ENCODE results near the gene HSPA4.
A peak's percentile ranks its signal among the peaks of the same experiment; 100 is the strongest.

The HSPA4 gene

DNA sequence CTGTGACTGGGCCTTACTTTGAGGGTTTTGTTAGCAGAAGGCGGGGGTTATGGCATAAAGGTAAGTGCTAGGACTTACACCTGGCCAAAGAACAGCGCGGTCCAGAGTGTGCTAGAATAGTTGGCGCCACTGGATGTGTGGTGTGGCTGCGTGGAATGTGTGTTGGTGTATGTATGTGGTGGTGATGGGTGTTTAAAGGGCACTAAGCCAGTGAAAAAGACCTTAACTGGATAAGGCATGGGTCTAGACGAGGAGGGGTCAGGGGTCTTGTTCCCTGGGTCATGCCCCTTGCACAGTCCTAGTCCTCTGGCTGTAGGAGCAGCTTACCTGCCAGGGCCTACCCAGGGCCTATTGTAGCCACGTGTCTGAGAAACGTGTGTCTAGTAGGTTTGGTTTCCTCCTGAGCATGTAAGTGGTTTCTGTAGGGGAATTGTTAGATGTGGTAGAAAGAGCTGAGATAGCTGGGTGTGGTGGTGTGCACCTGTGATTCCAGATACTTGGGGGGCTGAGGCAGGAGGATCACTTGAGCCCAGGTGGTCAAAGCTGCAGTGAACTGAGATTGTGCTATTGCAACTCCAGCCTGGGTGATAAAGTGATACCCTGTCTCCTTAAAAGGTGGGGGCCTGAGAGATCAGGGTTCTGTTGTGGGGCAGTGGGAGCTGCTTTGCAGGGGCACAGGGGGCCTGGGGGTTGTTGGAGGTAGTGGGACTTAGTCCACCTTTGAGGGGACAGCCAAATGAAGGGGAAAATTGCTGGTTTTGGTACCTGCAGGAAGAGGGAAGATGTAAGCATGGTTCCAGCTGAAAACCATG lies 55.2 kb downstream of the HSPA4 start:
- DNase-seq: peak; percentile 10

DNA sequence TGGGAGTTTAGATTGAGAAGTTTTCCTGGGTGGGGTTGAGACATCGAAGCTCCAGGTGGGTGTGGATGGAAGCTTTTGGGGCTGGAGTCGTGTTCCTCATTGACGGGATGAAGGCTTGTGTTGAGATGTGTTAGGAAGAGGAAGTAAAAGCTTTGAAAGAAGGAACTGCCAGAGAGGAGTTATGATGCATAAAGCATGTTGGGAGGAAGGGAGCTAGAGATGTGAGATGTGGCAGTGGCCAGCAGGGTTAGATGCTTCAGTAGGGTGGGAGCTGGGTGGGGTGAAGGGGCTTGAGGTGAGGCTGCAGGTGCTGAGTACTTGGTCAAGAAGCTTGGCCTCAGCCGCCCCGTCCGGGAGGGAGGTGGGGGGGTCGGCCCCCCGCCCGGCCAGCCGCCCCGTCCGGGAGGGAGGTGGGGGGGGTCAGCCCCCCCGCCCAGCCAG lies 56.7 kb downstream of the HSPA4 start:
- DNase-seq: peak; percentile 15

DNA sequence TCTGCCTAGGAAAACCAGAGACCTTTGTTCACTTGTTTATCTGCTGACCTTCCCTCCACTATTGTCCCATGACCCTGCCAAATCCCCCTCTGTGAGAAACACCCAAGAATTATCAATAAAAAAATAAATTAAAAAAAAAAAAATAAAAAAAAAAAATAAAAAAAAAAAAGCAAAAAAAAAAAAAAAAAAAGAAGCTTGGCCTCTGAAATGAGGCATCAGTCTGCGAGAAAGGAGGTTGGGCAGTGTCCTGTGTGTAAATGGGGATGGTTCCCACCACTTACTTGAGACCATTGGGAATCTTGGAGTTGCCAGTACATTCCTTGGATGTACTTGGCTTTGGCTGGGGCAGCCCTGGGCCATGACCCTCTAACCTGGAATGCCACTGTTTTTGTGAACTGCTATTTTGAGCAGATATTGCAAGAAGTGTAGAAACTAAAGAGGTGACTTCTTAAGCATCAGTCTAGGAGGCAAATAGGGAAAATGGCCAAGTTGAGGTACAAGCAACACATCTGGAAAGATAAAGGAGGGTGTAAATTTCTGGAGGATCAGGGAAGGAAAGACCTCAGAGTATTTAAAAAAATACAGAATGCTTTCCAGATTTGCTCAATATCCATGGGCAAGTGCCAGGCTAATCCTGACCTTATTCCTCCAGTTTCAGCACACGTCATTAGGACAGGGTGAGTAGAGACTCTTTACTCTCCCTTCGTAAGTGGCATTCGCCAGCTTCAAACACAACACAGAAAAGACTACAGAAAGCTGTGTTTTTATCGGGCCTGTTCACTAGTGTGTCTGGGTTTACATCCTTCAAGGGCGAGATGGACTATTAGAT lies 58.1 kb downstream of the HSPA4 start:
- peak; percentile 24 for DNase-seq

DNA sequence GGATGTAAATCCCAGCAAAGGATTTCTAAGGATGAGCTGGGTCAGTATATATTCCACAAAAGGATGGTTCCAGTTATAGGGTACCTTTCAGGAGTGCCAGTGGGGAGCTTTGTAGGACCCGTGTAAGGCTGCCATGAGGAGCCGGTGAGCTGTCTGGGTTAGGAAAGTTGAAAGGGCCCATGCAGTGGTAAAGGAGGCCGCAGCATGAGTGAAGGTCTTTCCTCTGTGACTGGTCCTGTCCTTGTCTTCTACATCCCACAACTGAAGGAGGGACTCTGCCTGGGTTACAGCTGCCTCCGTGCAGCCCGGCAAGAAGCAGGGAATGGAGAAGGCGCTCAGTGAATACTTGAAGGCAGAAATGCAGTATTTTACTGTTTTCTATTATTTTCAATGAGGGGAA lies 58.9 kb downstream of the HSPA4 start:
- peak; percentile 35 for DNase-seq

DNA sequence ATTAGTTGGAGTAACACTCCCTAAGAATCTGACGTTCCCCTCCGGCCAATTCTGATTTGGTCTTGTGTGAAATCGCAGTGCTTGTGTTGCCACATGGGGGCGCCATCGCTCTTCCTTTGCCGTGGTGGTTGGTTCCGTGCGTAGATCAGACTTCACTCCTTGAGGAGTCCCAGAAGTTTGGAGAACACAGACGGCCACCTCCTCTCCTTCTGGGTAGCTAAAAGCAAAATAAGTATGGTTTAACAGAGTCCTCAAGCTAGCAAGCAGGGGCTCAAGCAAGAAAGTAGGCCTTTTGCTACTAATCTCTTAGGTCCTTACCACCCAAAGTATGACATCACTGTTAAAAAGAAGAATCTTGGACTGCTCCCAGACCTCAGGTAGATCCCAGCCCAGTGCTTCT lies 59.5 kb downstream of the HSPA4 start:
- DNase-seq: peak; percentile 87

DNA sequence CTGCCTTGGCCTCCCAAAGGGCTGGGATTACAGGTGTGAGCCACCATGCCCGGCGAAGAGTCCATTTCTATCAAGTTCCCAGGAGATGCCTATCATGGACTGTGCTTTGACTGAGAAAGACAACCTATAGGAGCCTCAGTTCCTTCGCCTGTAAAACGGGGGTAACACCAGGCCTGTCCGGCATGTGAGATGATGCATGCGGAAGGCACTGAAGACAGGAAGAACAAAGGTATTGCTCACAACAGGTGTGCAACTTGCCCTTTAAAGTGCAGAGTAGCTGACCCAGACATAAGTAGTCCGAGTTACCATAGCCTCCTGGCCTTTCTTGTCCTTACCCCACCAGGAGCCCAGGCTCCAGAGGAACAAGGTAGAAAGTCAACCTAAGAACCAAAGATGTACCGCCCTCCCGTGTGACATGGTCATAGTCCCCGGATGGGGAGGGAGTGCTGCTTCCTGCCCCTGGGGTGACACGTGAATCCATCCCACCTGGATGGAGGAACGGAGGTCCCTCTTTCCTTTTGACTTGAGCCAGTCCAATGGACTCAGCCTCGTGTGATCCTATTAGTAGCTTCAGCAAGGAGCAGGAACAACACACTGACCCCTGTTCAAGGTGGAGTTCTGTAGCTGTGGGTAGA lies 60.3 kb downstream of the HSPA4 start:
- DNase-seq: no peak

DNA sequence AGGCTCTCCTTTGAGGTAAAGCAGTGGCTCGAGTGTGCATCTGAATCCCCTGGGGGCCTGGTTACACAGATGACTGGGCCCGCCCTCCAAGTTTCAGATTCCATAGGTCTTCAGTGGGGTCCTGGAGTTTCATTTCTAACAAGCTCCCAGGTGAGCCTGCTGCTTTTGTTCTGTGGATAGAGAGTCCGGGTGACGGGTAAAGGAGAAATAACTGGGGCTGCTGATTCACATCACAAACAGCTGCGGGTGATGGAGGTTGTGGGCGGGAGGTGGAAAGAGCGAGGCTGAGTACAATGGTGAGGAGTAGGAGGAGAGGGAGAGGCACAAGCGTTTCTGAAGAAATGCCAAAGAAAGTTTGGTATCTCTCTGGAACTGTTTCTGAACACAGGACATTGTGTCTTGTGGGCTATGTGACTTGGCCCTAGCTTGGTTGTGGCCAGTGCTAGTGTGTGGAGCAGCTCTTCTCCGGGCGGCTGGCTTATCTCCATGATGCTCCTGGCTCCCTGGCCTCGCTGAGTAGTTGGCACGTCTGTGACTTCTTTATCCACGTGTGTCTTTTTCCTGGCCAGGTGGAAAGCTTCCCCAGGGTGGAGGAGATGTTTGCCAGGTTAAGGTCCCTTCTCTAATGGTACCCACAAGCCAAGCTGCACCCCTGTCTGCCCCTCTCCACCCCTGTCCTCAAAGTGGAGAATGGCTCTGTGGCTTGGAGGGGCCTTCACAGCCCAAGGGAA lies 61.7 kb downstream of the HSPA4 start:
- DNase-seq: no peak

DNA sequence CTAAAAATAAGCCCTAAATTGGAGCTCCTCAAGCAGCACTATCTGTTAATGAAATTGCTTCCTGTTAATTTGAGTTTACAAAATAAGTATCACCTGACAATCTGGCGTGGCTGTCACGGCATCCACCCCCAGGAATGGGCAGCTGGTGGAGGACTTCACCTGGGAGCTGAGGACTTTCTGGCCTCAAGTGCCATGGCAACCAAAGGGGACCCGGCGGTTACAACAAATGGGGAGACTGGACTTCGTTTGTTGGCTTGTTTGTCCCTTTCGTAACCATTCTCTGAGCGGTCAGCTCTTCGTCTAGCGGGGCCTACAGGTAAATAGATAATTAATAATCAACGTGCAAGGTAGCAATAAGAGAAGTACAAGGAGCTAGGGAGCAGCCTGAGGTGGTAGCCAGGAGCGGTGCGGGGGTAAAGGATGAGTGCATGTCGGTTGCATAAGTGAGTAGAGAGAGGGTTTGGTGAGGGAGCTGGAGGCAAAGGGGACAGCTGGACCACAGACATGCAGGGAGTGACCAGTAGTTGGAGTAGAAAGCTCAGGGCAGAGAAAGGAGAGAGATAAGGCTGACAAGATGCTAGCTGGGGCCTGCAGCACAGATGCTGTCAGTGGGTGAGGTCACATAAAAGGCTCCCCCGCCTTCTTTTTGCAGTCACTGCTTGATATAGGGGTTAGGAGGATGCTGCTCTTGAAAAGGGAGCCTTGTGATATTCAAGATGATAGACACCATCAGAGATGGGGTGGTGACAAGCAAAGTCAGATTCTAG lies 62.5 kb downstream of the HSPA4 start:
- no peak for DNase-seq

DNA sequence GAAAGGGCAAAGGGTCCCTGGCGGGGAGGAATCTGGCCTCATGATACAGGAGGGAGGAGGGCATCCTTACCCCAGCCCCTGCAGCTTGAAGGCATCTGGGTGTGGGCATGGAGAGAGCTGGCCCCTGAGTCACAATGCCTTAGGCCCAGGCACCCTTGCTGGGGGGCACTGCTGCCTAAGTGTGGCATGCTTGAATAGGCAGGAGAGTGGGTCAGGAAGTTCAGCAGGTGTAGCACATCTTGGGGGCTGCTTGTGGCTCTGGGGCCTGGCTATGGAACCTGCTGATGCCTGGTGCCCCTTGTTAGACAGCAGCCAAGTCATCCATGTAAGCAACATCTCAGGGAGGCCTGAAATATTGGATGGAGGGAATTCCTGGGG lies 63.1 kb downstream of the HSPA4 start:
- DNase-seq: no peak

DNA sequence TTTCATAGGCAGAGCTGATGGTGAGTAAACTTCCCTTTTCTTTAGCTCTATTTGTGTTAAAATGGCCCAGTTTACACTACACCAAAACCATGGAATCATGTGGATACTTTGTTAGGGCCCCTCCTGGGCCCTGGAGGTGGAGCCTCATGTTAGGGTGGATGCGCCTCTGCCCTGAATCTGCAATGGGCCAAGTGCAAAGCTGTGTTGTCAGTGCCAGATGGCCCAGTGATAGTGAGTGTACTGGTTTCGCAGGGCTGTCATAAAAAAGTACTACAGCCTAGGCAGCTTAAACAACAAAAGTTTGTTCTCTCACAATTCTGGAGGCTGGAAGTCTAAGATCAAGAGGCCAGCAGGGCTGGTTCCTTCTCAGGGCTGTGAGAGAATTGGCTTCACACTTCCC lies 64.8 kb downstream of the HSPA4 start:
- DNase-seq: no peak

DNA sequence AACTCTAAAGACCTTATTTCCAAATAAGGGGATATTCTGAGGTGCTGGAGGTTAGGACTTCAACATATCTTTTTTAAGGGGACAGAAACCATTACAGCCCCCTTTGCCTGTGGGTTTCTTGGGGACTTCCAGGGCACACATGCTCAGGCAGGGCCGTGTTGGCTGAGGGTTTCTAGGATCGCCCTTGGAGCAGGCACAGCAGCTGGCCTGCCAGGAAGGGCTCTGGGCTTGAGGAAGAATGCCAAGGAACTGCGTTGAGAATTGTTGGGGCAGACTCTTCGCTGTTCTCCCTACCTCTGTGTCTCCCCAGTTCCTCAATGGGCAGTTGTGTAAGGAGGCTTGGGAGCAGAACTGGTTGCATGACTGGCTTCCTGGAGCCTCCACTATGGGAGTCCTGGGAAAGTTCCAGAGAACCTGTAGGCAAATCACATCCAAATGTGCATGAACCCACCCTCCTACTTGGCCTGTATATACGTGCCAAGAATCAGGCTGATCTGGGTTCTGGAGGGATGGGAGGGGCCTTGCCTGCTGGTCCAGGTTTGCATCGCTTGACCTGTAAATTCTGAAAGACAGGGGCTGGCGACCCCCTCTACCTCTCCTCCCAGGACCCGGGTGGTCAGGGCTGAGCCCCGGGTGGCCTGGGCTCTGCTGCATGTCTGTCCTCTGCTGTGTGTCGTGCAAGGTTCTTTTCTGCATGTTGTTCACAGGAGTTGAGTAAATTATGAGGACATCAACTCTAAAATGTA lies 65.5 kb downstream of the HSPA4 start:
- no peak for DNase-seq

DNA sequence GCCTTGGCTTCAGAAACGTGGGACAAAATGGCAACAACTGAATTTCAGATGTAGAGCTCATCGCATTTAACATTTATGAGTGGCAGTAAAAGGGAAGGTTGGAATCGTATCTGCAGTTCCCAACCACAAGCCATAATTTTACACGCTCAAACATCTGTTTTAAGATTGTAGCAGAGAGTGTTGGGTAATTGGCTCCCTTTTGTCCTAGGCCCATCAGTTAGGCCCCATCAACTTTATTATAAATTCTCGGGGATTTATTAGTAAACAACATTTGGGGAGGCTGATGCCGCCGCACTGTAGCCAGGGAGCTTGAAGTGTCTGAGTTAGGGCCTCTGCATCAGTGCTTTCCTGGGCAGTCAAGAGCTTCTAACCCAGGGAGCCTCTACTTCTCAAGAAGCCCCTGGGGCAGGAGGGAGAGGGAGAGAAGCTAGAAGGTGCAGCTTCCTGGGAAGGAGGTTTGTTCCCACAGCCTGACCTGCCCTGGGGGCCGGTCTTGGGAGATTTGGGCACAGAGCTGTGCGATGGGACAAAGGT lies 66.2 kb downstream of the HSPA4 start:
- no peak for DNase-seq

DNA sequence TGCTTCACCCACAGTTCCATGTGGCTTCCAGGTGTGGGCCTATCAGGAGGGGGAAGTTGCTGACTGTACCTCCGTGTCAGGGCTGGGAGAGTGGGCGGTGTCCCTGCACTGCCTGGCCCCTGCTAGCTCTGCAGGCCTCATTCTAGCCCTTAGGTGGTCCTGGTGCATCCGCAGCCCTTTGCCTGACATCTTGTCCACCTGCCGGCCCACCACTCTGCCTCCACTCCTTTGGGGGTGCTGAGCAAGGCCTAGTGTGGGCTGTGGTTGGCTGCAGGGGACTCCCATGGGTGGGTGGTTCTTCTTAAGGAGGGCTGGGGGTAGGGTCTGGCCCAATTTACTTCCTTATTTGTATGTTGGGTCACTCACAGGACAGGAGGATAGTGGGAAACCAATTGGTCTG lies 66.9 kb downstream of the HSPA4 start:
- no peak for DNase-seq

DNA sequence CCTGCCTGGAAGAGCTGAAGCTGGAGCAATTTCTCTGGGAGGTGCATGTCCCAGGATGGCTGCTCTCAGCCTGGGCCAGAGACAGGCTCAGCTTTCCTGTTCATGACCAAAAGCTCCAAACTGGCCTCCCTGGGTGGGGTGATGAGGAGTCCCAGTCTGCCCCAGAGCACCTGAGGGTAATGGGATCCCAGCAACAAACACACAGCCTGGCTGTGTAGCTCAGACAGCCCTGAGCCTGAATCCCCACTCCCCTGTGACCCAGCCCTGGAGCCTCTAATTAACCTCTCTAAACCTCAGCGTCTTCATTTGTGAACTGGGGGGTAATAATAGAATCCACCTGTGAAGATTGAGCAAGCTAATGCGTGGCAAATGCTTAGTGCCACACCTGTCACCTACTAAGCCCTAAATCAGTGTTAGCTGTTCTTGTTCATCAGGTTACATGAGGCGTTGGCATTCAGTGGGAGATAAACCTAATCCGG lies 67.5 kb downstream of the HSPA4 start:
- peak; percentile 81 for DNase-seq

DNA sequence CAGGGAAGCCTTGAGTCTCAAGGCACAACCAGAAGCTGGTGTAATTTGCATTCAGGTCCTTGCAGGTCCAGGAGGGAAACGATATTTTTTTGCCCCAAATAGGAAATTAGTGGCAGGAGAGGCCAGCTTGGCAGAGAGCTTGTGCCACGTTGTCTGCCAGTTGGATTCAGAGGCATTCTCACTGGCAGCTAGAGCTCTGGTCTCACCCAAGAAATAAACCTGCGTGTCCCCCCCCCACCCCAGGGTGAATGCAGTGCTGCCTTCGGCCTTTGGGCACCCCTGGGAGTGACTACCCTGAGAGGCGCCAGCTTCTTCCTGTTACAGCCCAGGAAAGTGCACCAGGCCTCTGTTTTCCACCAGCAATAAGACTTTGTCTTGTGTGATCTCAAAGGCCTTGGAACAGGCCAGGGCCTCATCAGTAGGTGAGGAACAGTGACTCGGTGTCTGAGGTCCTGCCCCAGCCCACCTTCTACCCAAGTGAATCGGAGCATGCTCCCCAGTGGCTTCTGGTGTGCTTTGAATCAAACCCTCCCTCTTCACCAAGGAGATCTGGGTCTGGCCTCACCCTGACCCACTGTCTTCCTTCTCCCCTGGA lies 68.4 kb downstream of the HSPA4 start:
- no peak for DNase-seq

DNA sequence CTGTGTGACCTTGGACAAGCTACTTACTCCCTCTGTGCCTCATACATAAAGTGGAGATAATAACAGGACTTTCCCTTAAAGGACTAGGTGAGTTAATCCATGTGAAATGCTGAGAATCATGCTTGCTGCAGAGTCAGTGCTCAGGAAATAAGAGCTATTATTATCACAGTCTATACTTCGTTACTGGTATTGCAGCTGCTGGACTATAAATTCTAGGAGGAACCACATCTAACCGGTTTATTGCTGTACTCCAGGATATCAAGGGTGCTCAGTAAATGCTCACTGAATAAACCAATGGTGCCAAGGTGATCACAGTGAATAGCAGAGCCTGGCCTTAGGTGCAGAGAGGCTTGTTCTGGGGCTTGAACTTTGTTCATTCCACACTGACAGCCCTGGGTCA lies 69.3 kb downstream of the HSPA4 start:
- no peak for DNase-seq

DNA sequence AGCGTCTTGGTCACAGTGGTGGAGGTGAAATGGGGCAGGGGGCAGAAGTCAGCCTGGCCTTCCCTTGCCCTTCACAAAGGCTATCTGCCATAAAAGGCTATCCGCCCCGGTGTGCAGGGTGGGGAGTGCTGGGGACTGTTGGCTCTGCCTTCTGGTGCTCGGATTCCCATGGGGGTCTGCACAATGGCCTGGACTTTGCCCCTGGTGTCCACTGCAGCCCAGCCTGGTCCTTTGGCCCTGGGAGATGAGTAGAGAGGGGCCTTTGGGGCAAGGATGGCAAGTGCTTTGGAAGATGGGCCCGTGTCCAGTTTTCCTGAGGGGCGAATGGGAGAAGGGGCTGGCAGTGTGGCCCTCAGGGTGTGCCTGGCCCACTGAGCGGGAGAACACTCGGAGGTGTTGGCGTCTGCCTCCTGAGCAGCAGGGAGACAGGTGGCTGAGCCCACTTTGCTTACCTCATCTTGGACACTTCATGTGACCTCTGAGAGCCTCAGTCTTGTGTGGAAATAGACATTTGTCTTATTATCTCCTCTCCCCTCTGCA lies 69.9 kb downstream of the HSPA4 start:
- DNase-seq: no peak

DNA sequence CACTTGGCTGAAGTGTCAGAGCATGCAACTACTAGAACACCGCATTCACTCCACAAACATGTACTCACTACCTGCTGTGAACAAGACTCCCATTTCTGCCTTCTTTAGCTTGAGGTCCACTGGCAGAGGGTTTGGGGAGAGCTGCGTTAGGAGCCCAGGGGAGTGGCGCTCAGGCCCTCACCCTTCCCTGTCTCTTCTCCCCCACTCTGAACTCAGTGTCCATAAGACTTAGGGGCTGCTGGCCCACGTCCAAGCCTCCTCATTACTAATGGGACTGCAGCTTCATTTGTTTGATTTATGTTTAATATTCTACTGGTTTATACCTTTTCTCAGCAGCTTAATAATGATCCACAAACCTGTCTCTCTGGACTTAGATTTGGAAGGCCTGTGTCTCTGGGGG lies 70.9 kb downstream of the HSPA4 start:
- DNase-seq: no peak

DNA sequence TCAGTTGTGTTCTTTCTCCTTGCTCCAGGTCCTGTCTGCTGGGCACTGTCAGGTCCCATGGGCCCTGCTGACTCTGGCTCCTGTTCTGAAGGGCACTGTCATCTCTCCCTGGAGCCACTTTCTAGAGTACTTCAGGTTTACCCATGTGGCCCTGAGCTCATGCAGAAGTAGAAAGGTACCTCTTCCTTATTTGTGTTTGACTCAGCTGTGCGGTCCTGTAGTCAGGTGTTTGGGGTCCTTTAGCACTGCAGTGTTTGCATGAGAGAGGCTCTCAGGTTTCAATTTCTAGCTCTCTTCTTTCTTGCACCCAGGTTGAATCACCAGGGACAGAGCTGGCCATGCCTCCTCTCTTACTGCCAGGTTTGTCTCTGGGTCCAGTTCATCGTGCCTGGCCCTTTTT lies 71.5 kb downstream of the HSPA4 start:
- DNase-seq: no peak

DNA sequence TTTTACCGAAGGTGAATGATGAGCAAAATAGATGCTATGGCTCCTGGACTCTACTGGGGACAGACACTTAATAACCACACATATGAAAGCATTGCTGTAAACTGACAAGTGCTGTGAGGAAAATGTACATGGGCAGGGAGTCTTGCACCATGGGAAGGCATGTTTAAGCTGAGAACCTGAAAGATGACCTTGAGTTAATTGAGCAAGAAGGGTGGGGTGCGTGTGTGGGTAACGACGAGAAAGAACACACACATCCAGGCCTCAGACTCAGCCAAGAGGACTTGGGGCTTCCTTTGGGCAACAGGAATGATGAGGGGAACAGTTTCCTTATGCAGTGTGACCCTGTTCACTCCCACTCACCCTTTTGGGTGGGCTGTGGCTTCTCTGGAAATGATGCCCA lies 73.1 kb downstream of the HSPA4 start:
- DNase-seq: no peak
